Right cardiac atrium (tissue), 5 donors: ENCODE results near the gene SPSB1. TPM values are rescaled to one million over a fixed set of nuclear protein-coding genes. Genes with fewer than 3 reads are reported as not detected.
"Not testable (repeated sequence)": the region's sequence is repeated elsewhere in the genome, so short reads cannot be mapped to it uniquely, and the experiment has no call there.

ENCODE experiments used
- ATAC-seq, 2 donors: fragments of 200-7000 bp; cut with Tn5 transposase; one replicate each; pipeline versions ENCODE4 v1.8.0 to v1.9.1; 2020; ENCODE audit warnings: moderate library complexity in 2 of 2, mild to moderate bottlenecking in 1 of 2
- DNase-seq, 3 donors: peaks; one replicate each; pipeline ENCODE4 v3.0.0-alpha.2; 2020
- H3K27ac ChIP-seq: one replicate; pipeline ENCODE4 v1.5.1; 2013; ENCODE audit warnings: mild to moderate bottlenecking, low read length, control low read depth, moderate library complexity
- H3K27me3 ChIP-seq: one replicate; pipeline ENCODE4 v1.6.1; 2013; ENCODE audit not compliant: control insufficient read depth, insufficient read depth
- H3K4me1 ChIP-seq: one replicate; pipeline ENCODE4 v1.6.1; 2013; ENCODE audit warnings: low read length; ENCODE audit not compliant: control insufficient read depth, insufficient read depth
- H3K4me3 ChIP-seq: one replicate; pipeline ENCODE4 v1.5.1; 2013; ENCODE audit warnings: low read length, control low read depth
- H3K9me3 ChIP-seq: one replicate; pipeline ENCODE4 v1.6.1; 2013; ENCODE audit warnings: low read length; ENCODE audit not compliant: control insufficient read depth
- WGBS: extraction: QIAGEN DNeasy Blood & Tissue Kit; methylation state at CpG from one replicate; pipeline ENCODE4 v1.1.7; 2013; 5-methylcytosine and 5-hydroxymethylcytosine counted together
- intact Hi-C, 4 donors: fragments of 100-400 bp; cut with DNase I; formaldehyde crosslinking; loops; one replicate each; pipeline versions ENCODE4 v1.11.0 to v1.14.0; 2022 to 2023
- polyA plus RNA-seq: library from polyadenylated mRNA; stranded (reverse); fragments of 200-250 nt; gene quantifications from one replicate; pipeline ENCODE4 v1.2.3, GENCODE V29; 2013
- total RNA-seq, 4 donors: library from RNA; stranded (reverse); fragmentation: NEBNext Ultra II Directional; extraction: Animal tissue kit (Norgen Biotek cat#: 25700); gene quantifications; one replicate each; pipeline ENCODE4 v1.2.1, GENCODE V29; 2021
- donor health status: healthy with polysubstance abuse.
- donor health status: DM: no; HTN: yes; CAD: no.
- donor health status: DM: no; HTN: no; CAD: no.
- donor health status: DM: no; HTN: yes; CAD: no; lungs with severe emphysema.
- donor health status: DM: yes; HTN: yes; CAD: no.

The SPSB1 gene
- total and polyA plus RNA-seq, 5 donors = 15.5 to 24.0 (median 16.5) TPM

DNA sequence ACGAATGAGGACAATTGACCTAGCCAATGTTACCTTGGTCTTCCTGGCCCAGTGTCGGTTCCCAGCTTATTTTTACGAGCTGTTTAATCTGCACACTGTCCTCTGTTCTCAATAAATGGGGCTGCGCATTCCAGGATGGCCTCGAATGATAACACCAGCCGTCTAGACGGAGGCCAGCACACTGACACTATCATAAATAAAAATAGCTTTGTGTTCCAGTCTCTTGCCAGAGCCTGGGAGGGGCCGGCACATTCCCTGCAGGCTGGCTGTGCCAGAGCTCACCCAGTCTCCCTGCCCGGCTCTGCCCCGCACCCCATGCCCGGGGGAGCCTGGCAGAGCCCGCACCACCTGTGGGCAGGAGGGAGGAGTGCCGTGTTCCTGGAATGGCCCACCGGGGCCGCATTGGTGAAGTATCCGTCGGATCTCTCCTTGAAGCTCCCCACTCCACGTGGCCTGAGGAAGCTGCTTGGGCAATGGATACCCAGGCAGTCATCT is 92.1 kb downstream of the SPSB1 start:
- Histone ChIP-seq H3K27ac (peak overlapping the region; percentile 56), H3K27me3 (no peaks in the 10 kb centered on the region), H3K9me3 (no peaks in the 10 kb centered on the region), H3K4me1 (peaks cover 8% of the 10 kb centered on the region), H3K4me3 (no peak overlapping the region)
- WGBS = 35% methylated on average over 18 of the region's 18 CpGs
- peak; percentile 86 to 89 for ATAC-seq
- DNase-seq = peak; percentile 55 to 89 (median 83)
- intact Hi-C loops = loop anchor here in 1 of 4 donors (10.0 kb wide), 1 partner anchor 90 kb away; the partner anchor contains the start of gene SPSB1

DNA sequence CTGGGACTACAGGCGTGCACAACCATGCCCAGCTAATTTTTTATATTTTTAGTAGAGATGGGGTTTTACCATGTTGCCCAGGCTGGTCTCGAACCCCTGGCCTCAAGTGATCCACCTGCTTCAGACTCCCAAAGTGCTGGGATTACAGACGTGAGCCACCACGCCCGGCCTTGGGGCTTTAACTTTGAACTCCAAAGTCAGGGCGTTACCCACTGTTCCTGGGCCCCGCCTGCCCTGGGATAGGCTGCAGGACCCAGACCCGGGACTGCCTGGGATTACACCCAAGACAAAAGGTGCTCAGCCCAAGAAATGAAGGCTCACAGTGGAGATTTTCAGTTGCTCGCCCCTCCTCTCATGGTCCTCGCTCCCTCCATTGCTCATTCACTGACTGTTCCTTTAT is 92.7 kb downstream of the SPSB1 start:
- not testable (repeated sequence) for H3K27me3 ChIP-seq, H3K4me1 ChIP-seq, H3K4me3 ChIP-seq, DNase-seq, H3K27ac ChIP-seq, ATAC-seq, H3K9me3 ChIP-seq
- 90% methylated on average over 10 of the region's 10 CpGs for WGBS
- intact Hi-C loops = loop anchor here in 1 of 4 donors (10.0 kb wide), 1 partner anchor 91 kb away; the partner anchor contains the start of gene SPSB1

DNA sequence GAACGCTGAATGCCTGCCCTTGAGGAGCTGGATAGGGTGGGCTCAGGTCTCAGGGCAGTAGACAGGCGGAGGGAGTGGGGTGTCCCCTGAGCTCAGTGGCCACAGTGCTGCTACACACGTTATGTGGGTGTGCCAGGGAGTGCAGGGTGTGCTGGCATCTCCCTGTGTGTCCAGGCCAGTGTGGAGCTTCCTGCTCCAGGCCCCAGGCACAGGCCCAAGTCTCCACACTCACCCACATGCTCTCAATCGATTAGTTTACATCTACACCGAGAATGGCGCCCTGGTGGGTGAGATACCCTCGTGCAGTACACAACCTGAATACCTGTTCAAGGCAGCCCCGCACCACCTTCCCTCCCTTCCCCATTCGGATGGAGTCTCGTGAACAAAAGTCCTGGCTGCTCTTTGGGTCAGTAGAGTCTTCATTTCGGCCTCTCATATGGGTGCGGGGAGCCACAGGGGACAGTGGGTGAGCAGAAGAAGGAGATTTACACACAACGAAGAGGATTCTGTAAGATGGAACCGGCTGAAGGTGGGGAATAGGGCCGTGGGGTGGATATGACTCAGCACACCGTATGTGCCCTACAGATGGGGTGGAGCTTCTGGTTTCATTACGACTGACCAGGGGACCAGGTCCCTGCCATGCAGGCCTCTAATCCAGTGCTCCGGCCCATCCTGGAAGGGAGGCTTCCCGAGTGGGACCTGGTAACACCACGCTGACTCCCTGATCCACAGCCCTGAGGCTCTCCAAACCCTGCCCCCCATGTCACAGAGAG is 93.3 kb downstream of the SPSB1 start:
- H3K27ac ChIP-seq = no peak overlapping the region
- no peaks in the 10 kb centered on the region for H3K27me3 ChIP-seq
- H3K4me1 ChIP-seq = peaks cover 8% of the 10 kb centered on the region
- intact Hi-C loops = loop anchor here in 1 of 4 donors (10.0 kb wide), 1 partner anchor 91 kb away; the partner anchor contains the start of gene SPSB1
- DNase-seq (no peak), ATAC-seq (no peak)
- WGBS = 84% methylated on average over 20 of the region's 20 CpGs
- H3K4me3 ChIP-seq = no peak overlapping the region
- no peaks in the 10 kb centered on the region for H3K9me3 ChIP-seq

DNA sequence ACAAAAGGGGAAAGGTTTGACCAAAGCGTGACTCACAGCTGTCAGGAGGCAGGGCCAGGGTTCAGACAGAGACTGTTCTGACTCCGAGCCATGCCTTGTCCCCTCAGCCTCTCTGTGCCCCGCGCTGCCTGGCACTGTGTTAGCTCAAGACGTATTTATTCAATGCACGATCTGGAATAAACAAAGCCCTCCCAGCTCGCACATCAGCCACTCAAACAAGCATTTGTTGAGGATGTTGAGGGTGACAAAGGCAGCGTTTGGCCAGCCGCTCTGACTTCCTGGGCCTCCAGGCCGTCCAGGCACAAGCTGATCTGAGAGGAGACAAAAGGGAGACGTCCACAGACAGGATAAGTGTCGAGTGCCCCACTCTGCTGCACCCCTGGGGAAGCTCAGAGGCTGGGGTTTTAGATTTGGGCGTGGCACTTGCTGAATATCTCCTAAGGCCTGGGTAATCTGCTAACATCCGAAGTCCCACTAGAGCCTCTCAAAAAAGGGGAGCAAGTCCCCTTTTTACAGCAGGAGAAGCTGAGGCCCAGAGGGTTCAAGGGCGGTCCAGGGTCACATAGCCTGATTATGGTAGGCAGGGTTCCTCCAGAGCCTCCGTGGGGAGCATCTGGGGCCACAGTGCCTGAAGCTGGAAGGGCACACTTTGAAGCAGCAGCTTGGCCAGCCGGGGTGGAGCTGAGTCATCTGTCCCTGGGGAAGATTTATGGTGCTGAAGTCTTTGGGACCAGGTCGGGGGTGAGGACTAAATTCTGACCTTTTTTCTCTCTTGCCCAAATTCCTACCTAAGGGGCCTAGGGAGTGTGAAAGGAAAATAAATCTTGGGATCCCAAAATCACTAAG is 95.9 kb downstream of the SPSB1 start:
- Histone ChIP-seq H3K27me3 (no peaks in the 10 kb centered on the region), H3K27ac (peak overlapping the region; percentile 30), H3K4me3 (no peak overlapping the region), H3K4me1 (peaks cover 8% of the 10 kb centered on the region), H3K9me3 (no peaks in the 10 kb centered on the region)
- WGBS = 57% methylated on average over 18 of the region's 18 CpGs
- DNase-seq (peak in 1 of 3 donors; percentile 53), ATAC-seq (peak in 1 of 2 donors; percentile 20)
- intact Hi-C loops = loop anchor here in 1 of 4 donors (10.0 kb wide), 1 partner anchor 94 kb away; the partner anchor contains the start of gene SPSB1

DNA sequence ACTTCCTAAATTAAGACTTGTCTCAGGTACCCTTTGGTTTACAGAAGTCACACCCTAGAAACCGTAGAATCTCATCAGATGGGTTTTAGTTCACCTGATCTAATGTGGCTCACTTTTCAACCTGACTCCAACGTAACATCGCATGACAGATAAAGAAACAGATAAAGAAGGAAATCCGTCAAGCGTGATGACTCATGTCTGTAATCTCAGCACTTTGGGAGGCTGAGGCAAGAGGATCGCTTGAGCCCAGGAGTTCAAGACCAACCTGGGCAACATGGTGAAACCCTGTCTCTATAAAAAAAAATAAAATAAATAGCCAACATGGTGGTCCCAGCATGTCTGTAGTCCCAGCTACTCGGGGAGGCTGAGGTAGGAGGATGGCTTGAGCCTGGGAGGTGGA is 97.3 kb downstream of the SPSB1 start:
- ATAC-seq (no peak), DNase-seq (no peak)
- Histone ChIP-seq H3K27me3 (no peaks in the 10 kb centered on the region), H3K27ac (no peak overlapping the region), H3K9me3 (no peaks in the 10 kb centered on the region), H3K4me3 (no peak overlapping the region), H3K4me1 (peaks cover 8% of the 10 kb centered on the region)
- intact Hi-C loops = loop anchor here in 1 of 4 donors (5.0 to 10.0 kb wide), 2 partner anchors 52 to 95 kb away; partner anchors contain the start of gene SPSB1
- WGBS = 82% methylated on average over 7 of the region's 7 CpGs

DNA sequence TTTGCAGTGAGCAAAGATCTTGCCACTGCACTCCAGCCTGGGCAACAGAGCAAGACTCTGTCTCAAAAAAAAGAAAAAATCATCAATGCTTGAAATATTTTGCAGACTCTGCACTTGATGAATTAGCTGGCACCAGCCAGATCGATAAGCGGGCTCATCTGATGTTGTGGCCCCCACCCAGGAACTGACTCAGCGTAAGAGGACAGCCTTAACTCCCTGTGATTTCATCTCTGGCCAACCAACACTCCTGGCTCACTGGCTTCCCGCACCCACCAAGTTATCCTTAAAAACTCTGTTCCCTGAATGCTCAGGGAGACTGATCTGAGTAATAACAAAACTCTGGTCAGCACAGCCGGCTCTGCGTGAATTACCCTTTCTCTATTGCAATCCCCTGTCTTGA is 98.9 kb downstream of the SPSB1 start:
- intact Hi-C loops = loop anchor here in 1 of 4 donors (5.0 kb wide), 1 partner anchor 51 kb away; no protein-coding TSS in a partner anchor
- DNase-seq (no peak), ATAC-seq (no peak)
- Histone ChIP-seq H3K4me3 (no peak overlapping the region), H3K27me3 (no peaks in the 10 kb centered on the region), H3K27ac (no peak overlapping the region), H3K4me1 (peaks cover 8% of the 10 kb centered on the region), H3K9me3 (no peaks in the 10 kb centered on the region)
- WGBS = 88% methylated on average over 6 of the region's 6 CpGs

DNA sequence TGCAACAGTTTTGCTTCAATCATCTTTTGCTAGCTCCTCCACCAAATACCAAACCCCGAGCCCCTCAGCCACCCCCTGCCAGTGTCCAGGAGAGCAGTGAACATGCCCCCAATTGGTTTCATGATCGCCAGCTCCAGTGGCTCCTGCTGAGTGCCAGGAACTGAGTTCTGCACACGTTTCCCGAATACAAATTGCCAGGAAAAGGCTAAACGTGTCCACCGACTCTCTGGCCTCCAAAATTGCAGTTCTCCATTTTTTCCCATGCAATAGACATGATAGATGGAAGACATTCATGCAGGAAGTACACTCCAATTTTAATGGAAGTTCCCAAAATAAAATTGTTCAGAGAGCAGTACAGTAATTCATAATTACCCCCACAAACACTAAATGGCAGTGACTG is 101.3 kb downstream of the SPSB1 start:
- no peak overlapping the region for H3K27ac ChIP-seq
- no peak for ATAC-seq
- H3K9me3 ChIP-seq = no peaks in the 10 kb centered on the region
- no peaks in the 10 kb centered on the region for H3K4me1 ChIP-seq
- no peaks in the 10 kb centered on the region for H3K27me3 ChIP-seq
- DNase-seq = no peak
- 57% methylated on average over 6 of the region's 6 CpGs for WGBS
- no peak overlapping the region for H3K4me3 ChIP-seq
- intact Hi-C loops = loop anchor here in 1 of 4 donors (5.0 kb wide), 1 partner anchor 48 kb away; no protein-coding TSS in a partner anchor

DNA sequence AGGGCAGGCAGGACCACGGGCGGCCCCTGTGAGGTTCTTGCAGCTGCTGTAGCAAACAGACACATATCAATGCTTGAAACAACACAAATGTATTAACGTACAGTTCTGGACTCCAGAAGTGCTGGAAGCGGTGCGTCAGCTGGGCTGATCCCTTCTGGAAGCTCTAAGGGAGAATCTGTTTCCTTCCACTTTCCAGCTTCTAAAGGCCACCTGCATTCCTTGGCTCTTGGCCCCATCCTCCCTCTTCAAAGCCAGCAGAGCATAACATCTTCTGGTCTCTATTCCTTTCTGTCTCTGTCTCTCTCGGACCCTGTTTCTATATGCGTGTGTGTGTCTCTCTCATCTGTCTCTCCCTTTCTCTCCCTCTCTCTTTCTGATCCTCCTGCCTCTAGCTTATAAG is 102.3 kb downstream of the SPSB1 start:
- H3K27me3 ChIP-seq = no peaks in the 10 kb centered on the region
- whole genome bisulfite sequencing = 92% methylated on average over 7 of the region's 7 CpGs
- no peak overlapping the region for H3K4me3 ChIP-seq
- H3K9me3 ChIP-seq = no peaks in the 10 kb centered on the region
- H3K27ac ChIP-seq = no peak overlapping the region
- DNase-seq (no peak), ATAC-seq (no peak)
- intact Hi-C loops = no loop called here
- H3K4me1 ChIP-seq = peaks cover 5% of the 10 kb centered on the region

DNA sequence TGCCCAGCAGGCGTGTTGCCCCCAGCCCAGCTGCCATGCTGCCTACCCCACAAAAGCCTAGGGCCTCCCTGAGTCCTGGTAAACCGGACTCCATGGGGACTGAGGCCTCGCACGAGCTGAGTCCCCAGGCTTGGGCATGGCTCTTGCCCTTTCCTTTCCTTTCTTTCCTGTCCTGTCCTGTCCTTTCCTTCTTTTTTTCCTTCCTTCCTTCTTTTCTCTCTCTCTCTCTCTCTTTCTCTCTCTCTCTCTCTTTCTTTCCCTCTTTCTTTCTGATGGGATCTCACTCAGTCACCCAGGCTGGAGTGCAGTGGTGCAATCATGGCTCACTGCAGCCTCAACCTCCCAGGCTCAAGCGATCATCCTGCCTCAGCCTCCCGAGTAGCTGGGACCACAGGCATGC is 104.4 kb downstream of the SPSB1 start:
- no peak for DNase-seq
- Histone ChIP-seq H3K4me3 (no peak overlapping the region), H3K4me1 (peaks cover 14% of the 10 kb centered on the region), H3K27me3 (no peaks in the 10 kb centered on the region), H3K9me3 (no peaks in the 10 kb centered on the region), H3K27ac (no peak overlapping the region)
- intact Hi-C loops = no loop called here
- no peak for ATAC-seq
- 87% methylated on average over 6 of the region's 6 CpGs for WGBS

DNA sequence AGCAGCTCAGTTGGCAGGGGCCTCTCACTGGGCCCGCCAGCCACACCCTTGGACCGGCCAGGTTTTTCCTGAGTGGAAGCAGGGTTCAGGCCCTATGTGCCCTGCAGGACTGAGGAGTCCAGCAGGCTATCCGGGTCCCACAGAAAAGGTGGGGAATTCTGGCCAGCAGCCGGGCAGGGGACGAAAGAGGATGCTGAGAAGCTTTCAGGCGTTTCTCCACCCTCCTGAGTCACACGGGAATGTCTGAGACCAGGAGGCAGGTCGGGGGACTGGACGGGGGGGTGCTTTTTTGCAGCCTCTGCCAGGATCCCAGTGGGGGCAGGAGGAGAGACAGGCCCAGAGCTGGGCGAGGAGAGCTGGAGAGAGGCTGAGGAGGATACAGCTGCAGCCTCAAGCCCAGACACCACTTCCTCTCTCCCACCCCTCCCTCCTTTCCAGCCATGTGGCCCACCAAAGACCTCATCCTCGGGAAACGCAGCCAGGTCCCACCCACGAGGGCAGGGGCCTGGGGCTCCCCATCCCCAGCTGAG is 105.4 kb downstream of the SPSB1 start:
- H3K9me3 ChIP-seq = no peaks in the 10 kb centered on the region
- no peak overlapping the region for H3K27ac ChIP-seq
- 44% methylated on average over 13 of the region's 13 CpGs for WGBS
- peak in 1 of 3 donors; percentile 34 for DNase-seq
- H3K4me3 ChIP-seq = no peak overlapping the region
- ATAC-seq = peak in 1 of 2 donors; percentile 10
- H3K27me3 ChIP-seq = no peaks in the 10 kb centered on the region
- intact Hi-C loops = no loop called here
- H3K4me1 ChIP-seq = peaks cover 14% of the 10 kb centered on the region
